Superior temporal gyrus (tissue), 1 donor: ENCODE measurements around the gene ZNF735.
"Not testable (repeated sequence)": the region's sequence is repeated elsewhere in the genome, so short reads cannot be mapped to it uniquely, and the experiment has no call there.

Experiments
- DNase-seq: peaks from one replicate; pipeline ENCODE4 v3.0.0-alpha.2; 2016; ENCODE audit errors: extremely low spot score

ZNF735 gene

DNA sequence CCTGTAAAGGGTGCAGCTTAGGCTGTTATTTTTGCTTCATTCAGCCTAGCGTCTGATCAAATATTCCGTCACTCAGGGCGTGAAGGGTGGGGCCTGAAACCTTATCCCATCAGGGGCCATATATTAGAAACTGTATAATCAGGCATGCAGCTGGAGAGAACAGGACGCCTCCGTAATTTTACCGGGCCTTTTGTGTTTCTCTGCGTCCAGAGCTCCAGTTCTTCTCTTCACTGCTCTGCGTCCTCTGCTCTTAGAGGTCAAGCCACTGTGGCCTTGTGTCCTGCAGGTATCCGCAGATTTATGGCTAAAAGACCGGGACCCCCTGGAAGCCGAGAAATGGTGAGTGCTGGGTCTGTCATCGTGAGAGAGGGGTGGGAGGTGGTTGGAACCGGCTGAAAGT, at the start of gene ZNF735:
ZNF735 (plus strand) TSS at position 301 of the 400 bp plus-strand sequence; CDS start at position 301, 0 bp downstream.
- no peak for DNase-seq

DNA sequence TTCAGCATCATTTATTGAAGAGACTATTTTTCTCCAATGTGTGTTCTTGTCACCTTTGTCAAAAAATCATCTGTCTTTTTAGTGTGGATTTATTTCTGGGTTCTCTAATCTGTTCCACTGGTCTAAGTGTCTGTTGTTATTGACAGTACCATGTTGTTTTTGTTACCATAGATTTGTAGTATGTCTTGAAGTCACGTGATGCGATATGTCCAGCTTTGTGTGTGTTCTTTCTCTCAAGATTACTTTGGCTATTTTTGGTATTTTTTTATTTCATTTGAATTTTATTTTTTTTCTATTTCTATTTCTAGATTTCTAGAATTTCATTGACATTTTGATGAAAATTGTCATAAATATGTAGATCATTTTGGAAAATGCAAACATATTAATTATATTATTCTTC, 36.0 kb upstream of the ZNF735 start:
- DNase-seq = not testable (repeated sequence)

DNA sequence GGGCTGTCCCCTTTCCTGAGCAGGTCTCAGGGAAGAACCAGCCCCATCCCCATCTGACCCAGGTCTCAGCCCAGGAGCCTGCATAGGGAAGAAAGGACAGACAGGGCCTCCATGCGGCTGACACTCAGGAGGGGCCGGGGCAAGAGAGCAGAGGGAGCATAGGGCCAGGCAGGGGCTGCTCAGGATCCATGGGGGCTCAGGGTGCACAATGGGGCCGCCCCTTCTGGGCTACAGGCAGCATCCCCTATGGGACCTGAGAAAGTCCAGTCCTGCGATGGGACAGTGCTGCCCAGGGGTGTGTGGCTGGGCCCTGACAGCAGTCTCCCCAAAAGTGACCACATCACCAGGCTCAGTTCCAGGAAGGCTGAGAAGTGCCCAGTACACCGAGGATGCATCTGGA, 32.7 kb upstream of the ZNF735 start:
- DNase-seq = no peak

DNA sequence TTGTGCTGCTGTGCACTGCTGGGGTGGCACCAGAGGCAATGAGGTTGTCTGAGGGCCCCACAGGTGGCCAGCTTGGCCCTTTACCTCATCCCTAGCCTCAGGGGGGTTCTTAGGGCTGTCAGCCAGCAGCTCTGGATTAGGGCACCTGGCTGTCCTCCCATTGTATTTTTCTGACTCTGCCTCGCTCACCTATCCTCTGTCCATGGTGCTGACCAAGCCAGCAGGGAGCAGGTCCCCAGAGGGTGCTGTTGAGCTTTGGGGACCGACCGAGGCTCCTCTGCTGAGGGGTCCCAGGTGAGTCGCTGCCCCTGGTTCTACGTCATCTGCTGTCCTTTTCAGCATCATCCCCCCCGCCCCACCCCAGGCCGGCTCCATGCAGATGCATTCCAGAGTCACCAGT, 32.1 kb upstream of the ZNF735 start:
- DNase-seq = no peak

DNA sequence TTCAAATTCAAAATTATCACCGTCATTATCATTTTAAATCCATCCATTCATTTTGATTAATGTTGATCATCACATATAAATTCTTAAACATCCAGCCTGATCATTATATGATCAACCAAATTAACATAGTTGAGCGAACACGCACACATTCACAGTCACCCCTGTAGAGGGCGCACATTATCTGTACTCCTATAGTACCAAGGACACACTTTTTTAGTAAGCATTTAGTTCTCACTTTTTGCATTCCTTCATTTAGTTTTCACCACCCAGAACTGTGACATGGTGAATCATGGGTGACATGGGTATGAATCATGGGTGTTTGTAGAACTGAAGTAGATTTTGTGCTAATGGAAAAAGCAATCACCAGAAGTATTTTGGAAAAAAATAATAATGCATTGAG, 26.0 kb upstream of the ZNF735 start:
- DNase-seq = no peak

DNA sequence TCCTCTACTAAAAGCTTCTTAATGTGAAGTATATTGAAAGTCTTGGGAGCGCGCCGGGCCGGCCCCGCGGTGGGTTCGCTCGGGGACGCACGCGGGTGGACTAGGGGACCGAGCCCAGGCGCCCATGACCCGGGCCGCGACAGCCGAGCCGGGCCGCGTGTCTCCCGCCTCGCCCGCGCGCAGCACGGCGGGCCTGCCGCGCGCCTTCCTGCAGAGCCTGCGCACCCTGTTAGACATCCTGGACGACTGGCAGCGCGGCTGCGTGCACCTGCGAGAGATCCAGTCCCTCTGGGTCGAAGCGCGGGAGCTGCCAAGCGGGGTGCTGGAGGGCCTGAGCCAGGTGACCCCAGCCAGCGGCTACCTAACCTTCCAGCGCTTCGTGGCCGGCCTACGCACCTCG, 25.4 kb upstream of the ZNF735 start:
- DNase-seq = no peak

DNA sequence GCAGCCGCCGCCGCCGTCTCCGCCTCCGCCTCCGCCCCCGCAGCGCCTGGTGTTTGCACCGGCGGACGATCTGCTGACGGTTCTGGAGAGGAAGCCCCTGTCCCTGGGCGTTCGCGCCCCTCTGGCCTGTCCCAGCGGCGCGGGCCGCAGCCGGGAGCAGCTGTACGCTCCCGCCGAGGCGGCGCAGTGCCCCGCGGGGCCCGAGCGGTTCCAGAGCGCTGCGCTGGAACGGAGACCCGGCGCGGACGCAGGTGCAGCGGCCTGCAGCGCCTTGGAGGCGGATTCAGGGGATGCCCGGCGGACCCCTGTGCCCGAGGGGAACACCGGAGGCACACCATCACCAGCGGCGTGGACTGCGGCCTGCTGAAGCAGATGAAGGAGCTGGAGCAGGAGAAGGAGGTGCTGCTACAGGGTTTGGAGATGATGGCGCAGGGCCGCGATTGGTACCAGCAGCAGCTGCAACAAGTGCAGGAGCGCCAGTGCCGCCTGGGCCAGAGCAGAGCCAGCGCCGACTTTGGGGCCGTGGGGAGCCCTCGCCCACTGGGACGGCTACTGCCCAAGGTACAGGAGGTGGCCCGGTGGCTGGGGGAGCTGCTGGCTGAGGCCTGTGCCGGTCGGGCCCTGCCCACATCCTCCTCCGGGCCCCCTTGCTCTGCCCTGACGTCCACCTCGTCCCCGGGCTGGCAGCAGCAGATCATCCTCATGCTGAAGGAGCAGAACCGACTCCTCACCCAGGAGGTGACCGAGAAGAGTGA, 24.8 kb upstream of the ZNF735 start:
- DNase-seq = no peak

DNA sequence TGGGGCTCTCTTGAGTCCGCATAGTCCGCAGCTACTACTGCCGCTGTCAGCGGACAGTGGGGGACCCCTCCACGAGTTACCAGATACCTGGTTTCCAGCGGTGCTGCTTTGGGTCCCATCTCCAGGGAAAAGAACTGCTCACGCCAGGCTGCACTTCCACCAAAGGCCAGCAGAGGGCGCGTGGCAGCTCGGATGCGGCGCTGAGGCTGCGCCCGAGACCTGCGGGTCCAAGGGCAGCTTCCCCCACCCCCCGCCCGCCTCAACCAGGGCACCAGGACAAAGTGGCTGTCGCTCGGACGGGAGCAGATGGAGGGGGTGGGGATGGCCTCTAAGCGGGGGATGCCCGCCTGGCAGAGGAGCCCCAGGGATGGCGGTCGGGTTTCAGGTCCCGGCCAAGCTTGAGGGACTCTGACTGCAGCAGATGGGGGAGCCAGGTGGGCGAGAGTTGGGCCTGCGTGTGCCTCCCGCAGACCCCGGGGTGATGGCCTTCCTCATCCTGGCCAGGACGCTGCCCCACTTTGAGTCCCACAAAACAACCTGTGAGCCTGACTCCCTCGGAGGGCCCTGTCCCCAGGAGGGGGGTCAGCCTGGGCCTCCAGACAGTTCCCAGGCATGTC, 23.8 kb upstream of the ZNF735 start:
- peak; percentile 24 for DNase-seq

DNA sequence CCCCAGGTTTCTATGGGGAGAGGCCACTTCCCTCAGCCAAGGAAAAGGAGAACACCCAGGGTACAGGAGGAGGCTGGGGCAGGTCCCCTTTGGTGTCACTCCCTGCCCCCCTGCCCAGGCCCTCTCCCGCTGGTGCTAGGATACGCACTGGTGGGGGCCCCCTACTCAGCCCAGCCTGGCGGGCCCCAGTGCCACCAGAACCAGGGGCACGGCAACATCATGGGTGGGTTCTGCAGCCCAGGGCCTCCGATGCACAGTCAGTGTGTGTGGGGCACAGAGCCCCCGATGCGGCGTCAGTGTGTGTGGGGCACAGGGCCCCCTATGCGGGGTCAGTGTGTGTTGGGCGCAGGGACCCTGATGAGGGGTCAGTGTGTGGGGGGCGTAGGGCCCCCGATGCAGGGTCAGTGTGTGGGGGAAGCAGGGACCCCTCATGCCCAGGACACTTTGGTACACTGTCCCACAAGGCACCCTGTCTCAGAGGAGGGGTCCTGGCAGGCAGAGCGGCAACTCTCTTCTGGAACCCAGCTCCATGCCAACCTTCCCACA, 23.1 kb upstream of the ZNF735 start:
- no peak for DNase-seq

DNA sequence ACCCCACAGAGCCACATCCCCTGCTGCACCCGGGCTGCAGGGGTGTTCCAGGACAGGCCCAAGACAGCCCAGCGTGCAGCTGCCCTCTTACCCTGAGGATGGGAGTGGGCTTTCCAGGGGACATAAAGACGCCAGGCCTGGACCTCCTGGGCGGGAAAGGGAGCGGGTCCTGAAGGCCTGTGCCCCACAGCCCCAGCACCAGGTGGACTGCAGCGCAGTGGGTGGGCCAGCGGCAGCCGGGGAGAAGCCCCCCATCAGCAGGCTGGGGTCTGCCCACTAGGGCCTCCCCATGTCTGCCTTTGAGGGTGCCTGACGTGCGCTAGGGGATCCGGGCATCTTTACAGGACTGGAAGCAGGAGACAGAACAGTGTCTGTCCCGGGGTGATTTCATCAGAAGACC, 22.6 kb upstream of the ZNF735 start:
- DNase-seq = no peak

DNA sequence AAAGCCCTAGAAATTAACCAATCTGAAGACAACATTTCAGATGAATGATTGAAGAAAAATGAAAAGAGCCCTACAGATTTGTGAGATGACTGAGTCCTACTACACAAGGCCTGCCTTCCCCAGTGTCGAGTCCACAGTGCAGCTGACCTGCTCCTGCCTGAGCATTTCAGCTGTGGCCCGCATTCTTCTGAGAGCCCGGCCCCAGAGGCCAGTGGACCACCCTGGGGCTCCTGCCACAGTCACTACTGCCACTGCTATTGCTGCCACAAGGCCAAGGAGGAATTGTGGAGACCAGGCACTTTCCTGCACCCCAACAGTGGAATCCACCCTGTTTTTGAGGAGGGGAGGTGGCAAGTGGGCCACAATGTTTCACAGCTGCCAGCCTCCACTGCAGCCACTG, 19.6 kb upstream of the ZNF735 start:
- DNase-seq = no peak

DNA sequence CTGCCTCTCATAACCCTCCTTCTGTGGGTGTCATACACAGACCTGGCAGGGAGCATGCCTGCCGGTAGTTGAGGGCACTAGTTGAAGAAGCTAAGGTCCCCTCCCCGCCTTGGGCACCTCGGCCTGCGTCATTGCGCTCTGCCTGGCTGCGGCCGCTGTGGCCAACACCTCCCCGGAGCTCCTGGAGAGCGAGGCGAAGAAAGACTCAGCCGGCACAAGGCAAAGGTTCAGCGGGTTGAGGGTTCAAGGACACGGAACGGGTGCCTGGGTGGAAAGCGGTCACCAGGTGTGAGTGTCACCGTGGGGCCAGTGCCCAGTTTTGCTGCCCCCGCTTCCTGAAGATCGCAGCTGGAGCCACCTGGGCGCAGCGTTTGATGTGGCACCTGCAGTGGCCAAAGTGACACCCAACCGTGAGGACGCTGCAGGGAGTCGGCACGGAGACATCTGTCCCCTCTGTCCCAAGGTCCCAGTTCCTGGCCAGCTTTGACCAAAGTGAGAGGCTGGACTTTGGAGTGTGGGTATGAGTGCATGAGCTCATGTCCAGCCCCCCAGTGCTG, 14.8 kb upstream of the ZNF735 start:
- DNase-seq = no peak

DNA sequence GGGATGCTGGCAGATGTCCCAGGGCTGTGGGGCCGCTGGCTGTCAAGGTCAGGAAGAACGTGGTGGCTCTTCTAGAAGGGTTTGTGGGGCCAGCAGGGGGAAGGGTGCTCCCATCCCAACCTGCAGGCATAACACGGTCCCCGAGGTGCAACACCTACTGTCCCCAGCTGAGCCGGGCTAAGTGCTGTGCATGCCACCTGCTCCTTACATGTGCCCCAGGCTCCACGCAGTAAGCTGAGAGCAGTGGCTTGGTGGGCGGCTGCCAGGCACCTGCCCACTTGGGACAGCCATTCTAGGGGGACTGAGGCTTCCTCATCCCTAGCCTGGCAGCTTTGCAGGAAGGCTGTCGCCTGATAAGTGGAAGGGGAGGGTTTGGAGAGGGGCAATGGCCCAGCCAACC, 14.2 kb upstream of the ZNF735 start:
- no peak for DNase-seq

DNA sequence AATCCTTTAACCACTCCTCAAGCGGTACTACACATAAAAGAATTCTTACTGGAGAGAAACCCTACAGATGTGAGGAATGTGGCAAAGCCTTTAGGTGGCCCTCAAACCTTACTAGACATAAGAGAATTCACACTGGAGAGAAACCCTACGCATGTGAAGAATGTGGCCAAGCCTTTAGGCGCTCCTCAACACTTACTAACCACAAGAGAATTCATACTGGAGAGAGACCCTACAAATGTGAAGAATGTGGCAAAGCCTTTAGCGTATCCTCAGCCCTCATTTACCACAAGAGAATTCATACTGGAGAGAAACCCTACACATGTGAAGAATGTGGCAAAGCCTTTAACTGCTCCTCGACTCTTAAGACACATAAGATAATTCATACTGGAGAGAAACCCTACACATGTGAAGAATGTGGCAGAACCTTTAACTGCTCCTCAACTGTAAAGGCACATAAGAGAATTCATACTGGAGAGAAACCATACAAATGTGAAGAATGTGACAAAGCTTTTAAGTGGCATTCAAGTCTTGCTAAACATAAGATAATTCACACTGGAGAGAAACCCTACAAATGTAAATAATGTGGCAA, 12.8 kb downstream of the ZNF735 start:
- DNase-seq = not testable (repeated sequence)

DNA sequence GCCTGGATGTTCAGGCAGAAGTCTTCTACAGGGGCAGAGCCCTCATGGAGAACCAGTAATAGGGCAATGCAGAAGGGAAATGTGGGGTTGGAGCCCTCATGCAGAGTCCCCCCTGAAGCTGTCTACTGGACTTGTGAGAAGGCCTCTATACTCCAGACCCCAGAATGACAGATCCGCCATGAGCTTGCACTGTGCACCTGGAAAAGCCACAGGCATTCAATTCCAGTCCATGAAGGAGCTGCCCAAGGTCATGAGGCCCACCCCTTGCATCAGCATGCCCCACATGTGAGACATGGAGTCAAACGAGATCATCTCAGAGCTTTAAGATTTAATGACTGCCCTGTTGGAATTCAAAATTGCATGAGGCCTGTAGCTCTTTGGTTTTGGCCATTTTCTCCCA, 16.4 kb downstream of the ZNF735 start:
- DNase-seq = no peak

DNA sequence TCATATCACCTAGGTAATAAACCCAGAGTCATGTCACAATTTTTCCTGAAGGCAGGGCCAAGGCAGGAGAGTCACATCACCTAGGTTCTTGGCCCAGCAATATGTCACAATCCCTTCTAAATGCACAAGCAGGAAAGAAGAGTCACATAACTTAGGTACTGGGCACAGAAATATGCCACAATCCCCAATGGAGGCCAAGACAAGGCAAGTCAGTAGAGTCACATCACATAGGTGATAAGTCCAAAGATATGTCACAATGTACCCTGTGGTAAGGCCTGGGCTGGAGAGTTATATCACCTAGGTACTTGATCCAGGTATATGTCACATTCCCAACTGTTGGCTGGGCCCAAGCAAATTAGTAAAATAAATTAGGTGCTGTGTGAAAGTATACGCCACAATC, 21.2 kb downstream of the ZNF735 start, which contains the start of gene ZNF679:
ZNF679 (plus strand) TSS at position 301 of the 400 bp plus-strand sequence. CDS start 20,644 bp downstream, outside the sequence.
- not testable (repeated sequence) for DNase-seq

DNA sequence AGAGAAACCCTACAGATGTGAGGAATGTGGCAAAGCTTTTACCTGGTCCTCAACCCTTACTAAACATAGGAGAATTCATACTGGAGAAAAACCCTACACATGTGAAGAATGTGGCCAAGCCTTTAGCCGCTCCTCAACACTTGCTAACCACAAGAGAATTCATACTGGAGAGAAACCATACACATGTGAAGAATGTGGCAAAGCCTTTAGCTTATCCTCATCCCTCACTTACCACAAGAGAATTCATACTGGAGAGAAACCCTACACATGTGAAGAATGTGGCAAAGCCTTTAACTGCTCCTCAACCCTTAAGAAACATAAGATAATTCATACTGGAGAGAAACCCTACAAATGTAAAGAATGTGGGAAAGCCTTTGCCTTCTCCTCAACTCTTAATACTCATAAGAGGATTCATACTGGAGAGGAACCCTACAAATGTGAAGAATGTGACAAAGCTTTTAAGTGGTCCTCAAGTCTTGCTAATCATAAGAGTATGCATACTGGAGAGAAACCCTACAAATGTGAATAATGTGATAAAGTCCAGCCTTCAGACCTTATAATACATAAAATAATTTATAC, 59.4 kb downstream of the ZNF735 start:
- no peak for DNase-seq
